Embryonic facial prominence (tissue), 1 donor: ENCODE results near the gene DDX47.
"Not testable (repeated sequence)": the region's sequence is repeated elsewhere in the genome, so short reads cannot be mapped to it uniquely, and the experiment has no call there.

ENCODE experiments used
- DNase-seq: peaks from one replicate; pipeline ENCODE4 v3.0.0-alpha.2; 2016; ENCODE audit errors: extremely low spot score

DDX47 gene

DNA sequence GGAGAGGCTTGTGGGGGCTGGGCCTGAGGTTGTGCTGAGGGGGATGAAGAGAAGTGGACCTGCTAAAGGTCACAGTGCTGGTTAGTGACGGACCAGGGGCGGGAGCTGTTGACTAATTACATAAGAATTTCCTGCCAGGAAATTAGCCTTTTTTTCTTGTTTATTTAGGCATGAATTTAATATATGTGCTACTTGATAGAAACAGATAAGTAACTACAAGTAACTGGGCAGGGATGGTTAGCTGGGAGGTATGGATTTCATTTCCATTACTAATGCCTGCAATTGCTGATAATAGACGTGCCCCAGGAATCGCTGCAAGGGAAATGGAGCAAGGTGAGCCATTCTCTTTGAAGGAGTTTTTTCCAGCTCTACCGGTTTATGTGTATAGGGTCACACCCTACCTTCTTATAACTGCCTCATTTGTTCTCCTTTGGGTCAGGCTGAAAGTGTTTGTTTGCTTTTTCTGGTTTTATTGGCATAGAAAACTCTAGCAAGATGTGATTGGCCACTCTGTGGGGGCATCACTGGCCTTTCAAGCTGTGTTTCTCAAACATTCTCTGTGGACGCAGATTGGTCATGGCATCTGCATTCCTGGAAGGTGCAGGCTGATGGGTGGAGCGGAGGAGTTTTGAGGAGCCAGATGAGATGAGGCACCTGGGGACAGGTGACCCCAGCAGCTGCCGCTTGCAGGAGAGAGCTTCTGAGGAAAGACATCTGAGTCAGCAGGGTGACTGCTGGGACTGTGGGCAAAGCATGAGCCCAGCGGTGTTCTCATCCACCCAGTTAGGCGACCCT is 59.2 kb downstream of the DDX47 start:
- no peak for DNase-seq

DNA sequence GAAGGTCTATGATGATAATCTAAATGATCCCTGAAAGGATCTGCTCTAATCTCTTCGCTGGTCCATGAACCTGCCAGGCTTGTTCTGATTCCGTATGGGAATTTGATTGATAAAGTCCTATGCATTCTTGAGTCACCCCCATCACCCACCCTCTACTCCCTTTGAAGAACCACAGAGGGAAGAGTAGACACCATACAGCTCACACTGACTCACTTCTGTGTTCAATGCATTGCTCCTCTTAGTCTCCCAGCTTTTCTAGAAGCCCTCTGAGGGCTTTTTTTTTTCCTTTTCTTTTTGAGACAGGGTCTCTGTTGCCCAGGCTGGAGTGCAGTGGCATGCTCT is 59.8 kb downstream of the DDX47 start:
- DNase-seq = no peak

DNA sequence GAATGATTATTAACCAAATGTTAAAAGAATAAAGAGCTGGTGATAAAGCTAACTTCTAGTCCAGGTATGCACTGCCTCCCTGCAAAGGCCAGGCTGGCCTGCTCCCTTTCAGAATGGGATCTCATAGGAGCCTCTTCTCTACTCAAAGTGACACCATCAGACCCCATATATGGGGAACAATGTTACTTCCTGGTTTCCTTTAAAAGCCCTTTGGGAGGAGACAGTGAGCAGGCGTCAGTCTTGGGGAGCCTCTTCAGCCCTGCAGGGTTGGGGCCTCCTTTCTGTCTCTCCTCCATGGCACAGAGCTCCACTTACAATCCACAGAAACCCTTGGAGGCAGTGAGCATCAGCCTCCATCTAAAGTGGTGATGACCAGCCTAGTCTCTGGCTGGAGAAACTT is 60.9 kb downstream of the DDX47 start:
- no peak for DNase-seq

DNA sequence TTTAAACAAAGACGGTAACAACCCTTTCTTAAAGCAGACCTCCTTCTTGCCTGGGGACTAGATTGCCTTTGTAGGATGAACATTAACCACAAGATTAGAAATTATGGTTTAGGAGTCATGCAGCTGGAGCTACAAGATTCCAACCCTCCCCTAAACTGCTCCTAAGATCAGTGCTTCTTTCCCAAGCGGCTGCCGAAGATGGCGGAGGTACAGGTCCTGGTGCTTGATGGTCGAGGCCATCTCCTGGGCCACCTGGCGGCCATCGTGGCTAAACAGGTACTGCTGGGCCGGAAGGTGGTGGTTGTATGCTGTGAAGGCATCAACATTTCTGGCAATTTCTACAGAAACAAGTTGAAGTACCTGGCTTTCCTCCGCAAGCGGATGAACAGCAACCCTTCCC is 62.2 kb downstream of the DDX47 start:
- DNase-seq = not testable (repeated sequence)

DNA sequence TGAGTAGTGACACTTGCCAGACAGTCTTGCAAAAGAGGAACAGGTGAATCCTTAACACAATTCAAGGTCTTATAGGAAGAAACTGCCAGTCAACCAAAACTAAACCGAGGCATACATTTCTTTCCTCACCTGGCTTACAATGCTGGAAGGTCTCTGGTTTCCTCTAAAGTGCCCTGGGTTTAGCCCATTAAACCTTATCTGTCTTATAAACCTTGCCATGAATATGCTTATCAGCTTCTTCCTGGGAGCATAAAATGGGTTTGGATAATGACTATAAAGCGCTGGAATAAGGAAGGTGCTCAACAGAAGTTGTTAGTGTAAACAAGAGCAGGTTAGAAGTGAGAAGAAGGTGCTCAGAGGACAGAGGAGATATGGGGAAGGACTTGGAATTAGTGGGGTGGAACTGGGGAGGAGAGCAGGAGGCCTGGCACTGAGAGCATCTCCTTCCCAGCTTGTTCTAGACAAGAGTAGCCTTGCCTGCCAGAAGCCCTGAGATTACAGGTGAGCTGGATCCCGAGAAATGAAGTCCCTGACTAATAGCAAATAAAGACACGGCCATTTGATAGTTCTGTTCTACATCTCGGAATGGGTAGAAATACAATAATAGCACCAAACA is 64.1 kb downstream of the DDX47 start:
- no peak for DNase-seq

DNA sequence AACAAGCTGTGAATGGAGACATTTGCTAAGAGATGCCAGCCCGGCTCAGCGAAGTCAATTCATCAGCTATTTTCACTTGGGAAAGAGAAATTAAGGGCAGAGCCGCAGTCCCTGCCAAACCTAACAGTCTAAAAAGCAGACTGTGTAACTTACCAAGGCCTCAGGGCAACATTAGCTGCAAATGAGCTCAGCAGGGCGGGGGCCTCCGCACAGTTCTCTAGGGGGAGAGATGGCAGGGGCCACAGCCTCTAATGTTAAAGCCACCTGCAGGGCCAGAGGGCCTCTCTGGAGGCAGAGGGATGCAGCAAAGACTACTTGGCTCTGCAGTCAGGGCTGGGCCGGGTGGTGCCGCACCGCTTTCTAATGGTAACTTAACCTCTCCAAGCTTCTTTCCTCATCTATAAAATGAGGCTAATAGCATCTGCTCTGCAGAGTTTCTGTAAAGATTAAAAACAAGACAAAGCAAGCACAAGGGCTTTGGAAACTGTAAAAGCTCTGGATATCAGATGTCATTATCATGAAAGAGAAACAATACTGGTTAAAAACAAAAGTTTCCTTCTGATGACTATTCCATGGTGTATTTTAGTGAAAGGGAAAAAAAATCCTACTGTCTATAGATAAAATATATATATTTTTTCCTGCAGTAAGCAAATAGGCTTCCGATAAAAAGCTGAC is 64.8 kb downstream of the DDX47 start:
- DNase-seq = no peak
